ENCODE data around the gene ECT2L.
"Not testable (repeated sequence)": the region's sequence is repeated elsewhere in the genome, so short reads cannot be mapped to it uniquely, and the experiment has no call there.

ECT2L gene

DNA sequence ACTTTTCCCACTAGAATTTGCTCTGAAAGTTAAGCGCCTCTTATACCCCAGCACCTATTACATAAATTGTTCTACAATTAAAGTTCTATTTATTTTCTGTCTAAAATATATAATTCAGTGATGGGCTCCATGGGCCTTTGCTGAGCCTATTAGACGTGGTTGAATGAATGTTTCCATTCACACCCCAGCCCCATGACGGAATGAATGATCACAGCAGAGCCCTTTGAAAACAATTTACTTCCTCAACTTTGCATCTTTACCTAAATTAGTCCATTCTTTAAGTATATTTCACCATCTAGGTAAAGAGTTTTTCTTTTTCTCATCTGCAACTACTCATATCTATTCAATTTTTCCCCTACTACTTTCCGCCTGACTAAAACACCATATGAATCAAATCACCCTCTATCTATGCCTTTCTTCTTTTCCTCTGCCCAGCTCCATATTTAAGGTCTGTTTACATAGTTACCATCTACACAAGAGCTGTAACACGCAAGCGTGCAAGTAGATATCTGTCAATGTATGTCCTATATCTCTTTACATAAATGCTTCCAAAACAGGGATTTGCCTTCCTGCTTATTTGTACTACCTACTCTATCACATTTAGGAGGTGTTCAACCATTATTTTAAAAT, 69.7 kb downstream of the ECT2L start:
- DNase-seq: no peak

DNA sequence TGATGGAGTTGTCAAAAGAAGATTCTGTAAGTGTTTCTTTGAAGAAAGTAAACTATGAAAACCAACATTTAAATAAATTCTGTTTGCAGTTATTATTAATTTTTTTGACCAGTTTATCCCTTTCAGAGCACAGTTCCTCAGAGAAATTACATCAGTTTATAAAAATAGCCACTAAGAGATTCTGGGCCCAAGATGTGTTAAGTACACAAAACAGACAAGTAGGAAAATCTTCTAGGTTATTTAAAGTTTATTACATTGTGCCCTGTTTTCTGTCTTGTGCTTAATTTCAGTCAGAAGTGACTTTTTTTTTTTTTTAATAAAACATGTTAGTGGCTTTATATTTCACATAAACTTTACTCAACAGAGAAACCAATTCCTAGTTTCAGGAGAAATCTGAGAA, 72.3 kb downstream of the ECT2L start:
- no peak for DNase-seq

DNA sequence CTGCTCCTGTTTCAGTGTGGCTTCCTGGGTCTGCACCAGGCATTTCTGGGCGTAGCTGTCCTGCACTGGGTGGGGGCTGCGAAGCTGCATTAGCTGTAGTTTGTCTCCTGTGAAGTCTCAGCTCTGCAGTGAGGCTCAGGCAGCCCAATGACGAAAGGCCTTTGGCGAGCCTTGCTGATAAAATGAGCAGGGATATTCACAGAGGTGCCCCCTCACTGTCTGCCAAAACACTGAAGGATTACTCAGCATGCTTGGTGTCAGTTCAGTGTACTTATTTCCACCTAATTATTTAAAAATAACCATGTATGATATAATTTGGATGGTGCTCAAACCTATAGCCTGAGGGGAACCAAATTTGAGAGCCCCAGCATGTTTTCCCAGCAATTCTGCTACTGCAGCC, 73.5 kb downstream of the ECT2L start:
- DNase-seq: no peak

DNA sequence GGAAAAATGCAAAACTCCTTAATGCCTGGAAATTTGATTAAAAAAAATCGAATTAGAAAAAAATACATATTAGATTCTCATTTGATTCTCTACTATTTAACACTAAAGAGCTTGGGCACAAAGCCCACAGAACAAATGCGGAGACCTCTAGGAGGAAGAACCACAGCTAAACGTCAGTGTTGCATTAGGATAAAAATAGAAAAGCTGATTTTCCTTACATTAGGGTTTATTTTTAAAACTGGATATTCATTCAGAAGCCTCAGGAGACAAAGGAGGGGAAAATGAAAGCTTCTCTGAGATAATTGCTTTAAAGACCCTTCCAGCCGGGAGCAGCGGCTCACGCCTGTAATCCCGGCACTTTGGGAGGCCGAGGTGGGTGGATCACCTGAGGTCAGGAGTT, 77.3 kb downstream of the ECT2L start:
- DNase-seq: no peak

DNA sequence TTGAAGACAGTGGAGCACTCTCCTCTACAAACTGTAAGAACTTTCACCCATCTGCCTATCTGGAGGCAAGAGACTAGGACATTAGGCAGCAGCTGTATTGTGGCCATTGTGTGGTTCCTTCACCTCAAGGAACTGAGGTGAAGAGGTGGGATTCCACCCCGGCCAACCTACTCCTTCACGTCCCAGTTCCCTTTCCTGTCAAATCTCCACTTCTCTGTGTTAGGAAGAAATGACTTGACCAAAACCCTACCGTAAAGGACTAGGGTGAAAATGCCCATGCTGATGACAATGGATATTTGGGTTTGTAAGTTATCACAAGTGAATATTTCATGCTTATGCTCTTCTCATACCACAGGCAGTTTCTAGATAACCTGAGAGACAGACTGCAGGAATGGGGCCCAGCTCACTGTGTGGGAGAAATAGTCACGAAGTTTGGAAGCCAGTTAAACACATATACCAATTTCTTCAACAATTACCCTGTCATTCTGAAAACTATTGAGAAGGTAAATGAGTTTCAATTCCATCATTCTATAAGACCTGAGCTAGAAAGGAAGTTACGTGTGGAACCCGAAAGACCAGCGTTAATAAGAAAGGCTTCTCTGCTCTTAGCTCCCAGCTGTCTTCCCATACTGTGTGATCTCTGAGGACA, 86.6 kb downstream of the ECT2L start:
- DNase-seq: no peak

DNA sequence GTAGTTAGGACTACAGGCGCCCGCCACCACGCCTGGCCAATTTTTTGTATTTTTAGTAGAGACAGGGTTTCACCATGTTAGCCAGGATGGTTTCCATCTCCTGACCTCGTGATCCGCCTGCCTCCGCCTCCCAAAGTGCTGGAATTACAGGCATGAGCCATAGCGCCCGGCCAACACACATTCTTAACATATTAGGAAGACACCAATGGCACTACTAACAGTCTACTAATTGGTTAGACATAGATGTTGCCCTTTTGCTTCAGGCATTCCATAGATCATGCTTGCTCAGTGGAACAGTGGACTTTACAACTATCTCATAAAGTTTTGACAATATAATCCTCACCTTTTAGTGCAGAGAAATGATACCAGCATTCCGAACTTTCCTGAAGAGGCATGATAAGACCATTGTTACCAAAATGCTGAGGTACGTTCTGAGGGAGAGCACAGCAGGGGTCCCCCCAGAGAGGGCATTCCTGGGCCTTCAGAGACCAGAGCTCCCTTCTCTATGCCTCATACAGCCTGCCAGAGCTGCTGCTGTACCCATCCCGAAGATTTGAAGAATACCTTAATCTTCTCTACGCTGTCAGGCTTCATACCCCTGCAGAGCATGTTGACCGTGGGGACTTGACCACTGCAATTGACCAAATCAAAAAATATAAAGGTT, 89.4 kb downstream of the ECT2L start:
- DNase-seq: no peak

DNA sequence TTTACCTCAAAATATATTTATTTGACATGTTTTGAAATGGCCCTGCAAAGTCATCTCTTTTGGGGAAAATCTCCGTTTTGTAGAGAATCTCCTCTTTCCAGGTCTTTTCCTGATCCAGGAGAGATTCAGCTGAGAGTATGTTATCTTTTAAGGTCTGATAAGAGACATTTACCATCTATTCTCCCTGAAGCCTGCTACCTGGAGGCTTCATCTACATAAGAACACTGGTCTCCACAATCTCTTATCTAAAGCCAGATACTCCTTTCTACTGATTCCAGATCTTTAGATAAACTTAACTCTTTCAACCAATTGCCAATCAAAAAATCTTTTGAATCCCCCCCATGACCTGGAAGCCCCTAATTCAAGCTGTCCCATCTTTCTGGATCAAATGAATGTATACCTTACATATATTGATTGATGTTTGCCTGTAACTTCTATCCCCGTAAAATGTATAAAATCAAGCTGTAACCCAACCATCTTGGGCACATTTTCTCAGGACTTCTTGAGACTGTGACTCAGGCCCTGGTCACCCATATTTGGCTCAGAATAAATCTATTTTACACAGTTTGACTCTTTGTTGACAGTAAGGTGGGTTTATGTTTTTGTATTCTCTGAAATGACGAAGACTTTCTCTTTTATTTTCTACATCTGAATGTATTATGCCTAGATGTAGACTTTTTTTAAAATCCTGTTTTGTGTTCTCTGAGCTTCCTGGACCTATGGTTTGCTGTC, 95.5 kb downstream of the ECT2L start:
- no peak for DNase-seq

DNA sequence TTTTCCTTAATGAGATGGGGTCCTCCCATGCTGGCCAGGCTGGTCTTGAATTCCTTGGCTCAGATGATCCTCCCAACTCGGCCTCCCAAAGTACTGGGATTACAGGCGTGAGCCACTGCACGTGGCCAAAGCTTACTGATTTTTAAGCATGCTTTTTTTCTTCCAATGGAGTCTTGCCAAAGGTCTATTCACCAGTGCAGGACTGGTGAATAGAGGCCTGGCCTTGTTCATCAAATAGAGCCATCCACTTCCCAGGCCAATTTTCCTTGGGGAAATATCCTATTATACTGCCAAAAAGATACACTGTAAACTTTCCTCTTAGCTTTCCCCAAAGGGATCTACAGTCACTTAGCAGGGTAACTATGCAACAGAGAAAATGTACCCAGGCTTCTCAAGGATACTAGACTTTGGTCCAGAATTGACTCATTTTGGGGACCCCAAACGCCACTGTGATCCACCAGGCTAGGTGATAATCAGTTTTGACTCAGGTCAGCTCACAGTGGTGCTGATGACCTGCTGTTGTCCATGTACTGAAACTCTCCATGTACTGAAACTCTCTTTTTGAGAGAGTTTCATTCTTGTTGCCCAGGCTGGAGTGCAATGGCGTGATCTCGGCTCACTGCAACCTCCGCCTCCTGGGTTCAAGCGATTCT, 100.3 kb downstream of the ECT2L start:
- no peak for DNase-seq

DNA sequence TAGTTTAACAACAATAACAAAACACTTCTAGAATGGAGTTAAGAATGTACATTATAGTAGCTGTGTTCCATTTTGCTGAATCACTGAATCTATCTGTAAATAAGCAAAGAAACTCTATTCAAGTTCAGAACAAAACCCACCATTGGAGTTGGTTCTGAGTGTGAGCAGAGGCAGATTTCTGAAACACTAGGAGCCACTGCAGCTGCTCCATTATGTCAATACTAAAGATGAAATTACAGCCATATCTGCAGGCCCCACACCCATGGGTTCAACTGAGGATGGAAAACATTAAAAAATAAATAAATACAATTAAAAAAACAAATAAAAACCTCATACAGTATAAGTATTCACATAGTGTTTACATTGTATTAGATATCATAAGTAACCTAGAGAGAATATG, 101.1 kb downstream of the ECT2L start:
- no peak for DNase-seq

DNA sequence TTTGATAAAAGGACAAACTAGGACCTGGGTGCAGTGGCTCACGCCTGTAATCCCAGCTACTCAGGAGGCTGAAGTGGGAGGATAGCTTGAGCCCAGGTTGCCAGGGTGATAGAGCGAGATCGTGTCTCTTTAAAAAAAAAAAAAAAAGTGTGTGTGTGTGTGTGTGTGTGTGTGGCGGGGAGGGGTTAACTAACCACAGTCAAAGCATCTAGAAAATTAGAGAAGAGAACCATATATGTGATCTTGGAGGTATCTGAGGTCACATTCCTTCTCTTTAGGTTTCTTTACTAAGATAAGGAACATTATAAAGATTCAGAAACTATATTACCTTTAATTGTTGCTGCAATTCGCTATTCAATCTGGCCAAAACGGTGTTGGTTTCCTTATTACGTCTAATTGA, 111.3 kb downstream of the ECT2L start:
- no peak for DNase-seq

DNA sequence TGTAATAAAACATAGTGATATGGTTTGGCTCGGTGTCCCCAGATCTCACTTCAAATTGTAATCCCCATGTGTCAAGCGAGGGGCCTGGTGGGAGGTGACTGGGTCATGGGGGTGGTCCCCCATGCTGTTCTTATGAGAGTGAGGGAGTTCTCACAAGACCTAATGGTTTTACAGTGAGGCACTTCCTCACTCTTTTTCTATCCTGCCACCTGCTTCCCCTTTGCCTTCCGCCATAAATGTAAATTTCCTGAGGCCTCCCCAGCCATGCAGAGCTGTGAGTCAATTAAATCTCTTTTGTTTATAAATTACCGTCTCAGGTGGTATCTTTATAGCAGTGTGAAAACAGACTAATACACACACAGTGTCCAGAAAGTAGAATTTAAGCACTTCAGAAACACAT, 113.6 kb downstream of the ECT2L start:
- no peak for DNase-seq

DNA sequence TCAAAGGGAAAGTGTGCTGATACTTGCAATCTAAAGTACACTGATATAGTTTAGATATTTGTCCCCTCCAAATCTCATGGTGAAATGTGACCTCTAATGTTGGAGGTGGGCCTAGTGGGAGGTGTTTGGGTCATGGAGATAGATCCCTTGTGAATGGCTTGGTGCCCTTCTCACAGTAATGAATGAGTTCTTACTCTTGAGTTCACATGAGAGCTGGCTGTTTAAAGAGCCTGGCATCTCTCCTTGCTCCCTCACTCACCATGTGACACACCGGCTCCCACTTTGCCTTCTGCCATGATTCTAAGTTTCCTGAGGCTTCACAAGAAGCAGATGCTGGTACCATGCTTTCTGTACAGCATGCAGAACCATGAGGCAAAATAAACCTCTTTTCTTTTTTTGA, 114.1 kb downstream of the ECT2L start:
- DNase-seq: no peak

DNA sequence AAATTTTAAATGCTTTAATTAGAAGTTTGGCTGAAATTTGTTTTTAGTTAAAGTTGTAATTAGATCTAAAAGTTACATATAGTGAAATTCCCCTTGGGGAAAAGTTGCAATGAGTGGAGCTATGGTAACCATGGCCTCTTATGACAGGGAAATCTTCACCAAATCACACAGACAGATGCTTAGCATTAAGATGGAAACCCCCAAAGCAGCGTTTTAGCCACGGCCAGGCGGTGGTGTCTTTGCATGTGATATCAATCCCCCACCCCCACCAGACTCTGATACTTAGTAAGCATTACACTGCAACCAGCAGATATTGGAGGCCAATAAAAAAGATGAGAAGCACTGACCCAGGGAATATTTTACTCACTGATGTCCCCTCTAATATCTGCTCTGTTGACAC, 116.4 kb downstream of the ECT2L start:
- no peak for DNase-seq

DNA sequence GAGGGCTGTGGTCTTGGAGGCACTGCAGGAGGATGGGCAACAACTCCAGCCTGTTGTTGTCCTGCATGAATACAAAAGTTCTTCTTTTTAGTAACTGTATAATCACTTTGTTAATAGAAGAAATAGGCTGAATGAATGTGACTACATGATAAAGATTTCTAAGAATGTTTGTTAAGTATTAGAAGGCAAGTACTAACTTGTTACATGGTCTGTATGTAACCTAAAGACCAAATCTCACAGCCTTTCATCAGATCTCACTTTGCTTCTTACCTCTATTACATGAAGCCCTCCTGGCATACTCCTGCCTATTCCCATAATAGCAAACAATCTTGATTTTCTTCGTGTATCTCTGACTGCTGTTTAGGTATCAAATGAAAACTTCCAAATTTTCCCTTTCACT, 118.8 kb downstream of the ECT2L start:
- DNase-seq: no peak

DNA sequence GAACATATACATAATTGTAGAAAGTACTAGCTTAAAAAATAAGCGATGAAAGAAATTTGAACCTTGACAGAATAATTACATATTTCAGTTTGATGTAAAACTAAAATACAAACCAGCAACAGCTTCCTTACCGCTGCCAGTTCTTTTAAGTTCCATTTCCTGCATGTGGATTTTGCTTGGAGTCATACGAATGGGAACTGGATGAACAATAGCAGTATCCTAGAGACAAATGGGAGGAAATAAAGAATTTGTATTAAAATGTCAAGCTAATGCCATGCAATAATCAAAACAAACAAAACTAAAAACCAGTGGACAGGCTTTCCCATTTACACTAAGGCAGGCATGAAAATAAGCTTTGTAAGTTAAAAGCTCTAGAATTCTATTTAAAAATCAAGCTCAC, 125.0 kb downstream of the ECT2L start:
- no peak for DNase-seq

DNA sequence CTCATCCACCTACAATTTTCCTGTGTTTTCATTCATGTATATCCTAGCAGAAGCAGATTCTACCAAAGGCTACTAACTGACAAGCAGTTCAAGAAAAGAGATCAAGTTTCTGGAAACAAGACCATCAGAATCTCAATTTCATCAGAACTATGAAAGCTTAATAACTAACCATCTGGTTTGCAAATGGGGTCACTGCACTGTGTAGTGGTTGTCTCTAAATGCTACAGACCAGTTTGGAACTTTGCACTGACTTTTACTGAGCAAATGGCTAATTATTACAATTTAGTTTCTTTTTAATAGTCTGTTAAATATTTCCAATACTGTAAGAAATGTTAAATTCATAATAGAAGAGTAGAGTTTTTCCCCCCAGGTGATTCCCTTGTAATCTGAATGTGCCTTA, 127.7 kb downstream of the ECT2L start:
- DNase-seq: no peak

DNA sequence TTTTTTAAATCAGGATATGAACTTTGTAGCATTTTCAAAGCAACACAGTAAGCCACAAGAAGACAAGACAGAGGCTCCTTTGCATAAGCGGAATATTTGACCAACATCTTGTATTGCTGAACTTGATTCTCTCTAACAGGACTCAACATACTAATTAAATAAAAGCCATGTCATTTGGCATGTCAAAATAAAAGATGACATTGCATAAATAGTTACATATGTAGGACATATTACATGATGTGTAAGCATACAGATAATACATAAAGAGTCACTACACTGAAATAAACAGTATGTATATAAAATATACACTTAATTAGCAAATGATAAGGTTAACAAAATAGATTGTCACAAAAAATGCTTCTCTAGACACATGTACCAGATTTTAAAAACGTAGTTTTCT, 129.9 kb downstream of the ECT2L start:
- no peak for DNase-seq

DNA sequence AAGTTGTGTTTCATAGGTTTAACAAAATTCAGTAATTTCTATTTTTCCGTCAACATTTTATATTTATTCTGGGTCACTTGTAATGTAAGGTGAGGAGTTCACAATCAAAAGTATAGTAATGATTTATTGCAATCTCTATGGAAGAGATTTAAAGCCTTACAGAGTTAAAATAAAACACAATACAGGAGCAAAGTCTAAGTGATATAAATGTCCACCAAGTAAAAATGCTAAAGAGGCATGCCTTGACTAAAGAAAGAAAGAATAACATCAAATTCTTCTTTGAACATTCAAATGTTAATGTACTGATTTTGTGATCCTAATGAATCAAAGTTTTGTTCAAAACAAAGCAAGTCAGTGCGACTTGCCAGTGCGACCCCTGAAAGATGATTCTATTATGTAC, 130.7 kb downstream of the ECT2L start:
- DNase-seq: no peak

DNA sequence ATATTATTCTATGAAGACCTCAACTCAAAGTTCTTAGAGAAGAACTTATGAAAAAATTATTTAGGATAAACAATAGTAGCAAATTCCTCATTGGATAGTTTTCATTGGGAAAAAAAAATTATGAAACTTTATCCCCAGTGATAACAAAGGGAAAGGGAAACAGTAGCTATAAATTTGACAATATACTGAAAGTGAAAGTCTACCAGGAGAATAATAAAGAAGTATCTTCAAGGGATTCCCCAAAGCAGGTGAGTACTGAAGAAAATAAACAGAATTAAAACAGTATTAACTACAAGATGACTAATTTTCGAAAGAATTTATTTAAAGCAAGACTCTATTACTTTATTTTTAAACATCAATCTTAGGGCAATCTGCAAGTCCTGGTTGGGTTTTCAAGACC, 135.8 kb downstream of the ECT2L start:
- no peak for DNase-seq

DNA sequence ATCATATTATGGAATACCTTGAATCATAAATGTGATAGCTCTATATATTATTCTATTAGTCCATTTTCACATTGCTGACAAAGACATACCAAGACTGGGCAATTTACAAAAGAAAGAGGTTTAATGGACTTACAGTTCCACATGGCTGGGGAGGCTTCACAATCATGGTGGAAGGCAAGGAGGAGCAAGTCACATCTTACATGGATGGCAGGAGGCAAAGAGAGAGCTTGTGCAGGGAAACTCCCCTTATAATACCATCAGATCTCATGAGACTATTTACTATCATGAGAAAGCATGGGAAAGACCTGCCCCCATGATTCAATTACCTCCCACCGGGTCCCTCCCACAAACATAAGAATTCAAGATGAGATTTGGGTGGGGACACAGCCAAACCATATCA, 141.0 kb downstream of the ECT2L start:
- not testable (repeated sequence) for DNase-seq

DNA sequence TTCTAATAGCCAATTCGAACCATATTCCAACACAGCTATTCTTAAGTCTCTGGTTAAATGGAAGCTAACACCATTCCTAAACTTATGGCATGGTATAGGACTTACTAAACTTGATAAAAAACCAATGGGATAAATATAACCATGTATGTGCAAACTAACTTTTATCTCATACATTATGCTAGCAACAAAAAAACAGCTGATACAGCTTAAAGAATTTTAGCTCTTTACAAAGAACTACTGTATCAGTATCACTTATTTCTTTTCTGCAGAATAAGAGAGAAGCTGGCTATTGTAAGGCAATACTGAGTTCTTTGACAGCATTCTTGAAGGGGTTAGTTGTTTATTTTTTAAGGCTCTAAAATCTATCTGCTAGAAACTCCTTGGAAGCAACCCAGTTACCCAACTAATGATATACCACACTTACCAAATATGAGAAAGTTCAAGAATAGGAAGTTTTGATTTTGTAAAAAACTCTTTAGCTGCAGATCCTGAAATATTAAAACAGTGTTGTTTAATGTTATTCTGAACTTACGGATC, 147.3 kb downstream of the ECT2L start:
- no peak for DNase-seq

DNA sequence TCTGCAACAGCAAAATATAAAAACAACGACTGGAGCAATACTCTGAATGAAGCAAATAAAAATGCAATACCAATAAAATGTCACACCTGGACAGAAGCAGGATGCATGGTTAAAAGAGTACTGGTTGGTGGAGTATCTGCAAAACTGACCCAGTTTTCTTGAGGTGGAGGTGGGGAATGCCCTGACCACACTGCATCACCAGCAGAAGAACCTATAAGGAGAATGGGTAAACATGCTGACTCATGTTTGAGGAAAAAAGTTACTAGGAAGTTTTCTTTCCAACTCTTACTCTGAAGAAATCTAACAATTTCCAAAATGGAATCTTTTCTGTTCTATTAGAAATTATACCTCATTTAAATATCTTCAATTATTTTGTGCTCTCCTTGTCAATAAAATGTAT, 148.5 kb downstream of the ECT2L start:
- no peak for DNase-seq

DNA sequence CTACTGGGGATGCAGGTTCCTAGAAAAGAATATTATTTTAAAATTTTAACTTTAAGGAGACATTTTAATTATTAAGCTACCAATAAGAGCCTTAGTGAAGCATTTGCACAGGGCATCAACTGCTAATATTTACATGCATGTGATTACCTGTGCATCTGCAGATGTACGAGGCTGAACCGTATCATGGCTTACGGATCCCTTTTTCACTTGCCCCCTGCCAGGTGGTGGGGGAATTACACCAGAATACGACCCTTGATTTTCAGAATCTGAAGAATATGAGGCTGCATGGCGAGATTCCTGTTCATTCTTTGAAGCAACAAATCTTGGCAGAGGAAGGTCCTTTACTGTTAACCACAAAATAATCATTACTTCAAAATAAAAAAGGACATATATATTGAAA, 149.5 kb downstream of the ECT2L start:
- DNase-seq: no peak
